HEK293 (cell line): ENCODE measurements around the gene ANGPT4.

ENCODE experiments used
- CTCF ChIA-PET: fragments of 350-600 bp; formaldehyde crosslinking; extraction: SDS; loops from one replicate; lab custom pipeline; 2021; ENCODE audit warnings: antibody characterized with exemption; lab: Yijun Ruan, JAX
- POLR2A ChIA-PET: fragments of 300-600 bp; formaldehyde crosslinking; extraction: SDS; loops from one replicate; lab custom pipeline; 2020; ENCODE audit warnings: antibody characterized with exemption, inconsistent platforms; lab: Yijun Ruan, JAX
- H3K27ac ChIP-seq: fragments of 200-500 bp; sonication (Bioruptor generic); 2 replicates; pipeline ENCODE4 v1.5.1; 2014; ENCODE audit warnings: low read depth, low read length, control low read depth, inconsistent platforms; ENCODE audit errors: extremely low read depth
- H3K36me3 ChIP-seq, 2 experiments: fragments of 200-500 bp in 1 of 2; sonication (Bioruptor generic) in 1 of 2; 1 replicate in 1 of 2; 2 replicates in 1 of 2; pipeline ENCODE4 v1.5.1; 2014 to 2017; ENCODE audit warnings: inconsistent platforms in 2 of 2, low read length in 2 of 2; ENCODE audit not compliant: control insufficient read depth in 2 of 2, insufficient read depth in 1 of 2
- H3K4me1 ChIP-seq: fragments of 200-500 bp; sonication (Bioruptor generic); 2 replicates; pipeline ENCODE4 v1.5.1; 2014; ENCODE audit warnings: mild to moderate bottlenecking, low read length, inconsistent platforms; ENCODE audit not compliant: control insufficient read depth, insufficient read depth
- H3K4me3 ChIP-seq: 2 replicates; pipeline ENCODE4 v1.5.1; 2011; ENCODE audit warnings: low read depth, mild to moderate bottlenecking, control low read depth, low read length, moderate library complexity
- H3K9me3 ChIP-seq: fragments of 200-500 bp; sonication (Bioruptor generic); 2 replicates; pipeline ENCODE4 v1.5.1; 2014; ENCODE audit warnings: low read depth, low read length, inconsistent platforms; ENCODE audit not compliant: control insufficient read depth, insufficient read depth
- HOXD13 ChIP-seq: sonication (generic); formaldehyde crosslinking; IDR thresholded peaks from 2 replicates; pipeline ENCODE4 v1.8.0; 2022; ENCODE audit warnings: missing genetic modification reagents, borderline replicate concordance
- PRDM10 ChIP-seq: fragments of 450-650 bp; formaldehyde crosslinking; IDR thresholded peaks from 2 replicates; pipeline ENCODE4 v1.5.1; 2016; ENCODE audit warnings: missing biosample characterization, missing genetic modification characterization
- SCRT2 ChIP-seq: fragments of 450-650 bp; formaldehyde crosslinking; IDR thresholded peaks from 2 replicates; pipeline ENCODE4 v1.5.1; 2016; ENCODE audit warnings: missing biosample characterization, missing genetic modification characterization
- TRIM28 ChIP-seq: IDR thresholded peaks from 2 replicates; pipeline ENCODE4 v1.6.1; 2011; ENCODE audit warnings: low read length, control low read depth, borderline replicate concordance
- ZBTB21 ChIP-seq: fragments of 450-650 bp; formaldehyde crosslinking; IDR thresholded peaks from 2 replicates; pipeline ENCODE4 v1.5.1; 2017; ENCODE audit warnings: missing biosample characterization, missing genetic modification characterization
- ZIC2 ChIP-seq: fragments of 450-650 bp; formaldehyde crosslinking; IDR thresholded peaks from 2 replicates; pipeline ENCODE4 v1.5.1; 2016; ENCODE audit warnings: missing biosample characterization, missing genetic modification characterization
- ZNF133 ChIP-seq: fragments of 450-650 bp; formaldehyde crosslinking; IDR thresholded peaks from 2 replicates; pipeline ENCODE4 v1.5.1; 2016; ENCODE audit warnings: missing biosample characterization, missing genetic modification characterization
- ZNF140 ChIP-seq: fragments of 450-650 bp; formaldehyde crosslinking; IDR thresholded peaks from 2 replicates; pipeline ENCODE4 v1.5.1; 2016; ENCODE audit warnings: missing biosample characterization, missing genetic modification characterization
- ZNF148 ChIP-seq: fragments of 450-650 bp; formaldehyde crosslinking; IDR thresholded peaks from 2 replicates; pipeline ENCODE4 v1.5.0; 2017; ENCODE audit warnings: missing biosample characterization, missing genetic modification characterization, borderline replicate concordance
- ZNF157 ChIP-seq: fragments of 450-650 bp; formaldehyde crosslinking; IDR thresholded peaks from 2 replicates; pipeline ENCODE4 v1.5.1; 2016; ENCODE audit warnings: missing biosample characterization, missing genetic modification characterization
- ZNF175 ChIP-seq: fragments of 450-650 bp; formaldehyde crosslinking; IDR thresholded peaks from 2 replicates; pipeline ENCODE4 v1.5.1; 2016; ENCODE audit warnings: missing biosample characterization, missing genetic modification characterization
- ZNF19 ChIP-seq: fragments of 450-650 bp; formaldehyde crosslinking; IDR thresholded peaks from 2 replicates; pipeline ENCODE4; 2016; ENCODE audit warnings: missing biosample characterization, missing genetic modification characterization, low read depth
- ZNF202 ChIP-seq: fragments of 450-650 bp; formaldehyde crosslinking; IDR thresholded peaks from 2 replicates; pipeline ENCODE4 v1.5.1; 2016; ENCODE audit warnings: missing biosample characterization, missing genetic modification characterization, borderline replicate concordance
- ZNF302 ChIP-seq: fragments of 450-650 bp; formaldehyde crosslinking; IDR thresholded peaks from 2 replicates; pipeline ENCODE4 v1.5.1; 2016; ENCODE audit warnings: missing biosample characterization, missing genetic modification characterization, low read depth
- ZNF350 ChIP-seq: fragments of 450-650 bp; formaldehyde crosslinking; IDR thresholded peaks from 2 replicates; pipeline ENCODE4 v1.5.0; 2017; ENCODE audit warnings: missing biosample characterization, mild to moderate bottlenecking, missing genetic modification characterization
- ZNF433 ChIP-seq: fragments of 450-650 bp; formaldehyde crosslinking; IDR thresholded peaks from 2 replicates; pipeline ENCODE4 v1.5.1; 2016; ENCODE audit warnings: missing biosample characterization, missing genetic modification characterization, low read depth
- ZNF48 ChIP-seq: fragments of 450-650 bp; formaldehyde crosslinking; IDR thresholded peaks from 2 replicates; pipeline ENCODE4 v1.5.1; 2016; ENCODE audit warnings: missing biosample characterization, missing genetic modification characterization
- ZNF555 ChIP-seq: fragments of 450-650 bp; formaldehyde crosslinking; conservative IDR thresholded peaks from 2 replicates; pipeline ENCODE4 v1.5.1; 2017; ENCODE audit warnings: missing biosample characterization, mild to moderate bottlenecking, missing genetic modification characterization, inconsistent platforms
- ZNF658 ChIP-seq: fragments of 450-650 bp; formaldehyde crosslinking; IDR thresholded peaks from 2 replicates; pipeline ENCODE4; 2016; ENCODE audit warnings: missing biosample characterization, missing genetic modification characterization
- ZNF707 ChIP-seq: fragments of 450-650 bp; formaldehyde crosslinking; IDR thresholded peaks from 2 replicates; pipeline ENCODE4 v1.5.1; 2016; ENCODE audit warnings: missing biosample characterization, missing genetic modification characterization
- ZNF747 ChIP-seq: fragments of 450-650 bp; formaldehyde crosslinking; IDR thresholded peaks from 2 replicates; pipeline ENCODE4 v1.5.1; 2016; ENCODE audit warnings: missing biosample characterization, missing genetic modification characterization
- ZNF791 ChIP-seq: fragments of 450-650 bp; formaldehyde crosslinking; IDR thresholded peaks from 2 replicates; pipeline ENCODE4 v1.5.1; 2016; ENCODE audit warnings: missing biosample characterization, missing genetic modification characterization
- ZNF837 ChIP-seq: fragments of 450-650 bp; formaldehyde crosslinking; IDR thresholded peaks from 2 replicates; pipeline ENCODE4 v1.5.1; 2016; ENCODE audit warnings: missing biosample characterization, missing genetic modification characterization
- TF ChIP-seq, protein P1 (sequence below): fragments of 450-650 bp; formaldehyde crosslinking; IDR thresholded peaks from 2 replicates; pipeline ENCODE4; 2016; ENCODE audit warnings: missing biosample characterization, missing genetic modification characterization
- TF ChIP-seq, protein P2 (sequence below): fragments of 450-650 bp; formaldehyde crosslinking; IDR thresholded peaks from 2 replicates; pipeline ENCODE4 v1.5.1; 2016; ENCODE audit warnings: missing biosample characterization, missing genetic modification characterization, low read depth

Gene ANGPT4

DNA sequence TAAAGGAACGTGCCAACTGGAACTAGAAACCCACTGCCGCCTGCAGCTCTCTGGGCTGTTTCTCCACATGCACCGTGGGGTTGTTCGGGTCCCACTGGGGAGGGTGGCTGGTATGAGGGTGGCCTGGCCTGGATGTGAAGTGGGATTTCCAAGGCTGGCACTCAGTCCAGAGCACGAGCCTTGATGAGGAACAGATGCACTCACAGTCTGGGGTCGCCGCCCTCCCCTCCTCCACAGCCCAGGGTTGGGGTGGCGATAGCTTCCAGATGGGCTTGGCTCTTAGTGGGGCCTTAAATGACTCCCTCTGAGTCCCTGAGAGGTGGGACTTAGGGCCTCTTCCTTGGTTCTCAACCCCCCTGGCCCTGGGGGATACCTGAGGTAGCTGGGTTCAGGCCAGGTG is 30.7 kb upstream of the ANGPT4 start (continued):
- TF ChIP-seq ZNF19 (tag by site-specific recombination) = no peak
- TF ChIP-seq ZNF157 (tag by site-specific recombination) = no peak
- TF ChIP-seq ZNF202 (tag by site-specific recombination) = no peak
- TF ChIP-seq ZNF140 = no peak
- TF ChIP-seq ZNF837 (tag by site-specific recombination) = no peak
- no peak for TF ChIP-seq ZNF148 (tag by site-specific recombination)
- TF ChIP-seq ZNF747 (tag by site-specific recombination) = no peak

DNA sequence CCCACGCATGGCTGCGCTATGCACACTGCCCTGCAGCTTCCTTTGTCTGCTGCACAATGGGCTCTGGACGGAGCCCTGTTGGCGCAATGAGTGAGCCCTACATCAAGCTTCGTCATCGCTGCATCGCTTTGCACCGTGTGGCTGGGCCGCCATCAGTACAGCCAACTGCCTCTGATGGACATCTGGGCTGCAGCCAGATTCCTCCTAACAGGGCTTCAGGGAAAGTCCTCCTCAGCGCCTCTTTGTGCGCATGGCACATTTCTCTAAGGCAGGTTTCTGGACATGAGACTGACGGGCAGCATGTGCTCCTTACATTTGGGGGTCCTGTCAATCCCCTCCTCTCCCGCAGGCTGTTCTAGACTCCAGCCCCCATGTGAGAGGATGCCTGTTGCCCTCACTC is 29.7 kb upstream of the ANGPT4 start:
- Histone ChIP-seq H3K27ac (no peak overlapping the region), H3K36me3 (no peaks in the 10 kb centered on the region), H3K4me1 (no peaks in the 10 kb centered on the region), H3K9me3 (no peaks in the 10 kb centered on the region), H3K4me3 (no peak overlapping the region)
- ChIA-PET POLR2A (no interaction called here), CTCF (interaction anchor here (1.7 kb wide), 1 partner anchor 10 kb away, joined by 9 read pairs; no protein-coding TSS in a partner anchor)
- TF ChIP-seq ZNF791 (tag by site-specific recombination) (no peak), ZNF302 (no peak), ZNF19 (tag by site-specific recombination) (no peak), ZNF175 (no peak), HOXD13 (CRISPR knock-in tag) (no peak), ZNF48 (no peak), ZNF350 (tag by site-specific recombination) (no peak), ZNF658 (tag by site-specific recombination) (no peak), ZNF707 (tag by site-specific recombination) (no peak)
- TF ChIP-seq, protein P1, sequence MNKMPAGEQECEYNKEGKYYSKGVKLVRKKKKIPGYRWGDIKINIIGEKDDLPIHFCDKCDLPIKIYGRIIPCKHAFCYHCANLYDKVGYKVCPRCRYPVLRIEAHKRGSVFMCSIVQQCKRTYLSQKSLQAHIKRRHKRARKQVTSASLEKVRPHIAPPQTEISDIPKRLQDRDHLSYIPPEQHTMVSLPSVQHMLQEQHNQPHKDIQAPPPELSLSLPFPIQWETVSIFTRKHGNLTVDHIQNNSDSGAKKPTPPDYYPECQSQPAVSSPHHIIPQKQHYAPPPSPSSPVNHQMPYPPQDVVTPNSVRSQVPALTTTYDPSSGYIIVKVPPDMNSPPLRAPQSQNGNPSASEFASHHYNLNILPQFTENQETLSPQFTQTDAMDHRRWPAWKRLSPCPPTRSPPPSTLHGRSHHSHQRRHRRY (tag by site-specific recombination) = no peak
- TF ChIP-seq, protein P2, sequence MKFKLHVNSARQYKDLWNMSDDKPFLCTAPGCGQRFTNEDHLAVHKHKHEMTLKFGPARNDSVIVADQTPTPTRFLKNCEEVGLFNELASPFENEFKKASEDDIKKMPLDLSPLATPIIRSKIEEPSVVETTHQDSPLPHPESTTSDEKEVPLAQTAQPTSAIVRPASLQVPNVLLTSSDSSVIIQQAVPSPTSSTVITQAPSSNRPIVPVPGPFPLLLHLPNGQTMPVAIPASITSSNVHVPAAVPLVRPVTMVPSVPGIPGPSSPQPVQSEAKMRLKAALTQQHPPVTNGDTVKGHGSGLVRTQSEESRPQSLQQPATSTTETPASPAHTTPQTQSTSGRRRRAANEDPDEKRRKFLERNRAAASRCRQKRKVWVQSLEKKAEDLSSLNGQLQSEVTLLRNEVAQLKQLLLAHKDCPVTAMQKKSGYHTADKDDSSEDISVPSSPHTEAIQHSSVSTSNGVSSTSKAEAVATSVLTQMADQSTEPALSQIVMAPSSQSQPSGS (tag by site-specific recombination) = no peak
- TF ChIP-seq, all 188 proteins: peak for 0

GRCh38 chr20:944774-945410 is 28.8 kb upstream of the ANGPT4 start:
- no peaks in the 10 kb centered on the region for H3K36me3 ChIP-seq
- no peak overlapping the region for H3K4me3 ChIP-seq
- no peaks in the 10 kb centered on the region for H3K9me3 ChIP-seq
- no peak overlapping the region for H3K27ac ChIP-seq
- POLR2A ChIA-PET = no interaction called here
- H3K4me1 ChIP-seq = no peaks in the 10 kb centered on the region
- CTCF ChIA-PET = interaction anchor here (1.3 kb wide), 1 partner anchor 129 kb away, joined by 3 read pairs; no protein-coding TSS in a partner anchor
- TF ChIP-seq ZBTB21 (tag by site-specific recombination) = no peak
- TF ChIP-seq ZNF133 (tag by site-specific recombination) = no peak
- TF ChIP-seq PRDM10 (tag by site-specific recombination) = no peak
- TF ChIP-seq TRIM28 = no peak
- TF ChIP-seq ZNF555 (tag by site-specific recombination) = no peak
- no peak for TF ChIP-seq ZIC2
- no peak for TF ChIP-seq ZNF433
- TF ChIP-seq SCRT2 = no peak
